IPS-18a (cell line): ENCODE data around the gene NXPE1.
A peak's percentile ranks its signal among the peaks of the same experiment; 100 is the strongest.
"Not testable (repeated sequence)": the region's sequence is repeated elsewhere in the genome, so short reads cannot be mapped to it uniquely, and the experiment has no call there.

Source experiments
- H3K27ac ChIP-seq: one replicate; pipeline ENCODE4 v1.5.1; 2013; ENCODE audit warnings: low read length
- H3K27me3 ChIP-seq: one replicate; pipeline ENCODE4 v1.6.1; 2013; ENCODE audit warnings: mild to moderate bottlenecking, low read length; ENCODE audit not compliant: control insufficient read depth, insufficient read depth
- H3K36me3 ChIP-seq: one replicate; pipeline ENCODE4 v1.6.1; 2013; ENCODE audit warnings: low read depth, low read length; ENCODE audit not compliant: control insufficient read depth
- H3K4me1 ChIP-seq: one replicate; pipeline ENCODE4 v1.6.1; 2013; ENCODE audit warnings: low read depth, low read length; ENCODE audit not compliant: control insufficient read depth
- H3K4me3 ChIP-seq: one replicate; pipeline ENCODE4 v1.5.1; 2013; ENCODE audit warnings: low read length
- H3K9ac ChIP-seq: one replicate; pipeline ENCODE4 v1.6.1; 2013; ENCODE audit warnings: mild to moderate bottlenecking, low read length, moderate library complexity
- H3K9me3 ChIP-seq: one replicate; pipeline ENCODE4 v1.6.1; 2013; ENCODE audit warnings: low read depth, low read length; ENCODE audit not compliant: control insufficient read depth

NXPE1 gene

DNA sequence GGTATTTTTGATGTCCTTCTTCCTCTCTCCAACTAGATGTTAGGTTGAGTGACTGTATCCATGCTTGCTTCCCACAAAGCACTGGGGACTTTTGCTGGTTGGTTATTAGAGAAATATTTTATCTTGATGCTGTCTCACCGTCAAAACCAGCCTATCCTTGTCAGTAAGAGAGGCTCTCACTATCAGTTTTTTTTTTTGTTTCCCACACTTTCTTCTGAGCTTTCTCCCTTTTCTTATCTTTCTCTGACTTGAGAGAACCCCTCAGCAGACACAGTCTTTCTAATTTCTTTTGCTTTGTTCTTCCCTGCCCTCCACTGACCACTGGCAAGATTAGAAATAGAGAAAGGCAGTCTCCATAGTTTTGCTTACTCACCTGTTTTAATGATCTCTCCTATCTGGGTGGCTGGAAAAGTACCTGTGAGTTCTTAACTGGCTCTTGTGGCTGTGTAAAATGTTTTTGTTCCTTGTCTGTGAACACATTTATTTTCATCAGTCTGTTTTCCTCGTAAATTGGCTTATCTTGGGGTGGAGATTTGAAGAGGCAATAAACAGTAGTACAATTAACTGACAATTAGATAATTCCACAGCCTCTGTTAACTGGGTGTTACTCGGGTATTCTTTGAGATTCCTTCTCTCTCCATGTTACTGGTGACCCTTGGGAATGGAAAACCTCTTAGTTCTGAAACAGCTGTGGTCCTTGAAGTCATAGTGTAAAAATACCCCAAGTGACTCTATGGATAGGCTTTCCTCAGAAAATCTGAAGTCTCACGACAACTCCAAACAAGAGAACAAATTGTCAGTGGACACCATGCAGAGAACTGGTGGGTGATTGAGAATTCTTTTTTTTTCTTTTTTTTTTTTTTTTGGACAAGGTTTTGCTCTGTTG is at the start of gene NXPE1:
Gene NXPE1 (minus strand): TSS at position 457 of the 886 bp plus-strand sequence. CDS start 8,680 bp downstream, outside the sequence.
- H3K36me3 ChIP-seq, result no peaks in the 10 kb centered on the region
- peak within 1 kb of the TSS; percentile 20 for H3K27ac ChIP-seq
- H3K27me3 ChIP-seq, result no peaks in the 10 kb centered on the region
- no peak within 1 kb of the TSS for H3K9ac ChIP-seq
- no peaks in the 10 kb centered on the region for H3K9me3 ChIP-seq
- H3K4me1 ChIP-seq, result peaks cover 4% of the 10 kb centered on the region
- H3K4me3 ChIP-seq, result no peak within 1 kb of the TSS

DNA sequence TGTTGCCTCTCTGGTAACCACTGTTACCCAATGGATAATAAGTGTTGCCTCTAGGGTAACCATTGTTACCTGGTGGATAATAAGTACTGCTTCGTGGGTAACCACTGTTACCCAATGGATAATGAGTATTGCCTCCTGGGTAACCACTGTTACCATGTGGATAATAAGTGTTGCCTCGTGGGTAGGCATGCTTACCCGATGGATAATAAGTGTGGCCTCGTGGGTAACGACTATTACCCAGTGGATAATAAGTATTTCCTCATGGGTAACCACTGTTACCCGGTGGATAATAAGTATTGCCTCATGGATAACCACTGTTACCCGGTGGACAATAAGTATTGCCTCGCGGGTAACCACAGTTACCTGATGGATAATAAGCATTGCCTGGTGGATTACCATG is 49.7 kb upstream of the NXPE1 start:
- H3K27me3 ChIP-seq, result no peaks in the 10 kb centered on the region
- no peaks in the 10 kb centered on the region for H3K4me1 ChIP-seq
- H3K9ac ChIP-seq, result no peak overlapping the region
- no peaks in the 10 kb centered on the region for H3K36me3 ChIP-seq
- peaks cover 30% of the 10 kb centered on the region for H3K9me3 ChIP-seq
- H3K4me3 ChIP-seq, result no peak overlapping the region
- H3K27ac ChIP-seq, result no peak overlapping the region

DNA sequence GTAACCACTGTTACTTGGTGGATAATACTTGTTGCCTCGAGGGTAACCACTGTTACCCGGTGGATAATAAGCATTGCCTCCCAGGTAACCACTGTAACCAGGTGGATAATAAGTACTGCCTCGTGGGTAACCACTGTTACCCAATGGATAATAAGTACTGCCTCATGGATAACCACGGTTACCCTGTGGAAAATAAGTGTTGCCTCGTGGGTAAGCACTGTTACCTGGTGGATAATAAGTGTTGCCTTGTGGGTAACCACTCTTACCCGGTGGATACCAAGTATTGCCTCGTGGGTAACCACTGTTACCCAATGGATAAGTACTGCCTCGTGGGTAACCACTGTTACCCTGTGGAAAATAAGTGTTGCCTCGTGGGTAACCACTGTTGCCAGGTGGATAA is 48.9 kb upstream of the NXPE1 start:
- not testable (repeated sequence) for H3K4me3 ChIP-seq

DNA sequence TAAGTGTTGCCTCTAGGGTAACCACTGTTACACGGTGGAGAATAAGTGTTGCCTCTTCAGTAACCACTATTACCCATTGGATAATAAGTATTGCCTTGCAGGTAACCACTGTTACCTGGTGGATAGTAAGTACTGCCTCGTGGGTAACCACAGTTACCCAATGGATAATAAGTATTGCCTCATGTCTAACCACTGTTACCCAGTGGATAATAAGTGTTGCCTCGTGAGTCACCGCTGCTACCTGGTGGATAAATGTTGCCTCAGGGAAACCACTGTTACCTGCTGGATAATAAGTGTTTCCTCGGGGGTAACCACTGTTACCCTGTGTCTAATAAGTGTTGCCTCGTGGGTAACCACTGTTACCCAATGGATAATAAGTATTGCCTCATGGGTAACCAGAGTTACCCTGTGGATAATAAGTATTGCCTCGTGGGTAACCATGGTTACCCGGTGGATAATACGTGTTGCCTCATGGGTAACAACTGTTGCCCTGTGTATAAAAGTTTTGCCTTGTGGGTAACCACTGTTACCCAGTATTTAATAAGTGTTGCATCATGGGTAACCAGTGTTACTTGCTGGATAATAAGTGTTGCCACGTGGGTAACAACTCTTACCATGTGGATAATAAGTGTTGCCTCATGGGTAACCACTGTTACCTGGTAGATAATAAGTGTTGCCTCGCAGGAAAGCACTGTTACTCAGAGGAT is 48.2 kb upstream of the NXPE1 start:
- Histone ChIP-seq H3K9me3 (peaks cover 32% of the 10 kb centered on the region), H3K27me3 (no peaks in the 10 kb centered on the region), H3K36me3 (no peaks in the 10 kb centered on the region), H3K27ac (no peak overlapping the region), H3K9ac (no peak overlapping the region), H3K4me3 (no peak overlapping the region), H3K4me1 (no peaks in the 10 kb centered on the region)

More for the DNA sequence above, 48.9 kb upstream of the NXPE1 start:
- H3K27me3 ChIP-seq, H3K27ac ChIP-seq, H3K36me3 ChIP-seq, H3K9ac ChIP-seq, H3K4me1 ChIP-seq: not testable (repeated sequence)
- peaks cover 30% of the 10 kb centered on the region for H3K9me3 ChIP-seq

DNA sequence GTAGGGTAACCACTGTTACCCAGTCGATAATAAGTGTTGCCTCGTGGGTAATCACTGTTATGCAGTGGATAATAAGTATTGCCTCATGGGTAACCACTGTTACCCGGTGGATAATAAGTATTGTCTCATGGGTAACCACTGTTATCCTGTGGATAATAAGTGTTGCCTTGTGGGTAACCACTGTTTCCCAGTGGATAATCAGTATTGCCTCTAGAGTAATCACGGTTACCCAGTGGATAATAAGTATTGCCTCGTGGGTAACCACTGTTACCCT is 47.1 kb upstream of the NXPE1 start:
- H3K27me3 ChIP-seq, H3K36me3 ChIP-seq, H3K27ac ChIP-seq, H3K4me3 ChIP-seq, H3K9ac ChIP-seq, H3K4me1 ChIP-seq: not testable (repeated sequence)
- H3K9me3 ChIP-seq, result peaks cover 32% of the 10 kb centered on the region

DNA sequence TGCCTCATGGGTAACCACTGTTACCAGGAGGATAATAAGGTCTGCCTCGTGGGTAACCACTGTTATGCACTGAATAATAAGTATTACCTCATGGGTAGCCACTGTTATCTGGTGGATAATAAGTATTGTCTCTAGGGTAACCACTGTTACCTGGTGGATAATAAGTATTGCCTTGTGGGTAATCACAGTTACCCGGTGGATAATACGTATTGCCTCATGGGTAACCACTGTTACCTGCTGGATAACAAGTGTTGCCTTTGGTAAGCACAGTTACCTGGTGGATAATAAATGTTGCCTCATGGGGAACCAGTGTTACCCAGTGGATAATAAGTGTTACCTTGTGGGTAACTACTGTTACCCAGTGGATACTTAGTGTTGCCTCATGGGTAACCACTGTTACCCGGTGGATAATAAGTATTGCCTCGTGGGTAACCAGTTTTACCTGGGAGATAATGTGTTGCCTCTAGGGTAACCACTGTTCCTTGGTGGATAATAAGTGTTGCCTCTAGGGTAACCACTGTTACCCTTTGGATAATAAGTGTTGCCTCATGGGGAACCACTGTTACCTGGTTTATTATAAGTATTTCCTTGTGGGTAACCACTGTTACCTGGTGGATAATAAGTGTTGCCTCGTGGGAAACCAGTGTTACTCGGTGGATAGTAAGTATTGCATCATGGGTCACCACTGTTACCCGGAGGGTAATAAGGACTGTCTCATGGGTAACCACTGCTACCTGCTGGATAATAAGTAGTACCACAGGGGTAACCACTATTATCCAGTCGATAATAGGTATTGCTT is 46.5 kb upstream of the NXPE1 start:
- peaks cover 32% of the 10 kb centered on the region for H3K9me3 ChIP-seq
- no peaks in the 10 kb centered on the region for H3K4me1 ChIP-seq
- no peak overlapping the region for H3K9ac ChIP-seq
- no peak overlapping the region for H3K27ac ChIP-seq
- no peaks in the 10 kb centered on the region for H3K27me3 ChIP-seq
- H3K36me3 ChIP-seq, result no peaks in the 10 kb centered on the region
- H3K4me3 ChIP-seq, result no peak overlapping the region

DNA sequence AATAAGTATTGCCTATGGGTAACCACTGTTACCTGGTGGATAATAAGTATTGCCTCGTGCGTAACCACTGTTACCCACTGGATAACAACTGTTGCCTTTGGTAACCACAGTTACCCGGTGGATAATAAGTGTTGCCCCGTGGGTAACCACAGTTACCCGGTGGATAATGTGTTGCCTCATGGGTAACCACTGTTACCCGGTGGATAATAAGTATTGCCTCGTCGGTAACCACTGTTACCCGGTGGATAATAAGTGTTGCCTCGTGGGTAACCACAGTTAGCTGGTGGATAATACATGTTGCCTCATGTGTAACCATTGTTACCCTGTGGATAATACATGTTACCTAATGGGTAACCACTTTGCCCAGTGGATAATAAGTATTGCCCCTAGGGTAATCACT is 45.7 kb upstream of the NXPE1 start:
- Histone ChIP-seq H3K27ac (no peak overlapping the region), H3K4me3 (no peak overlapping the region), H3K27me3 (no peaks in the 10 kb centered on the region), H3K9ac (no peak overlapping the region), H3K4me1 (no peaks in the 10 kb centered on the region), H3K9me3 (peaks cover 32% of the 10 kb centered on the region), H3K36me3 (no peaks in the 10 kb centered on the region)

DNA sequence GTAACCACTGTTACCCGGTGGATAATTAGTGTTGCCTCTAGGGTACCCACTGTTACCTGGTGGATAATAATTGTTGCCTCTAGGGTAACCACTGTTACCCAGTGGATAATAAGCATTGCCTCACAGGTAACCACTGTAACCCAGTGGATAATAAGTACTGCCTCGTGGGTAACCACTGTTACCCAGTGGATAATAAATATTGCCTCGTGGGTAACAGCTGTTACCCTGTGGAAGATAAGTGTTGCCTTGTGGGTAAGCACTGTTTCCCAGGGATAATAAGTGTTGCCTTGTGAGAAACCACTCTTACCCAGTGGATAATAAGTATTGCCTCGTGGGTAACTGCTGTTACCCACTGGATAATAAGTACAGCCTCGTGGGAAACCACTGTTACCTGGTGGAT is 45.2 kb upstream of the NXPE1 start:
- H3K27me3 ChIP-seq, result no peaks in the 10 kb centered on the region
- no peak overlapping the region for H3K27ac ChIP-seq
- H3K9me3 ChIP-seq, result peaks cover 27% of the 10 kb centered on the region
- no peak overlapping the region for H3K9ac ChIP-seq
- H3K4me3 ChIP-seq, result no peak overlapping the region
- no peaks in the 10 kb centered on the region for H3K4me1 ChIP-seq
- H3K36me3 ChIP-seq, result no peaks in the 10 kb centered on the region

DNA sequence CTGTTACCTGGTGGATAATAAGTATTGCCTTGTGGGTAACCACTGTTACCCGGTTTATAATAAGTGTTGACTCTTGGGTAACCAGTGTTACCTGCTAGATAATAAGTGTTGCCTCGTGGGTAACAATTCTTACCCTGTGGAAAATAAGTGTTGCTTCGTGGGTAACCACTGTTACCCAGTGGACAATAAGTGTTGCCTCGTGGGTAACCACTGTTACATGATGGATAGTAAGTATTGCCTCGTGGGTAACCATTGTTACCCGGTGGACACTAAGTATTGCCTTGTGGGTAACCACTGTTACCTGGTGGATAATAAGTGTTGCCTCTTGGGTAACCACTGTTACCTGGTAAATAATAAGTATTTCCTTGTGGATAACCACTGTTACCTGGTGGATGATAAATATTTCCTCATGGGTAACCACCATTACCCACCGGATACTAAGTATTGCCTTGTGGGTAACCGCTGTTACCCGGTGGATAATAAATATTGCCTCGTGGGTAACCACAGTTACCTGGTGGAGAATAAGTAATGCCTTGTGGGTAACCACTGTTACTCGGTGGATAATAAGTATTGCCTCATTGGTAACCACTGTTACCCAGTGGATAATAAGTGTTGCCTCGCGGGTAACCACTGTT is 44.6 kb upstream of the NXPE1 start:
- H3K27ac ChIP-seq, result no peak overlapping the region
- H3K27me3 ChIP-seq, result no peaks in the 10 kb centered on the region
- H3K9ac ChIP-seq, result no peak overlapping the region
- H3K36me3 ChIP-seq, result no peaks in the 10 kb centered on the region
- H3K4me1 ChIP-seq, result no peaks in the 10 kb centered on the region
- H3K9me3 ChIP-seq, result peaks cover 23% of the 10 kb centered on the region
- no peak overlapping the region for H3K4me3 ChIP-seq

DNA sequence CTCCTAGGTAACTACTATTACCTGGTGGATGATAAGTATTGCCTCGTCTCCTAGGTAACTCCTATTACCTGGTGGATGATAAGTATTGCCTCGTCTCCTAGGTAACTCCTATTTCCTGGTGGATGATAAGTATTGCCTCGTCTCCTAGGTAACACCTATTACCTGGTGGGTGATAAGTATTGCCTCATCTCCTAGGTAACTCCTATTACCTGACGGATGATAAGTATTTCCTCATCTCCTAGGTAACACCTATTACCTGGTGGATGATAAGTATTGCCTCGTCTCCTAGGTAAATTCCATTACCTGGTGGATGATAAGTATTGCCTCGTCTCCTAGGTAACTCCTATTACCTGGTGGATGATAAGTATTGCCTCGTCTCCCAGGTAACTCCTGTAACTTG is 43.5 kb upstream of the NXPE1 start:
- peaks cover 12% of the 10 kb centered on the region for H3K9me3 ChIP-seq
- not testable (repeated sequence) for H3K27ac ChIP-seq, H3K9ac ChIP-seq, H3K36me3 ChIP-seq, H3K27me3 ChIP-seq, H3K4me1 ChIP-seq, H3K4me3 ChIP-seq

DNA sequence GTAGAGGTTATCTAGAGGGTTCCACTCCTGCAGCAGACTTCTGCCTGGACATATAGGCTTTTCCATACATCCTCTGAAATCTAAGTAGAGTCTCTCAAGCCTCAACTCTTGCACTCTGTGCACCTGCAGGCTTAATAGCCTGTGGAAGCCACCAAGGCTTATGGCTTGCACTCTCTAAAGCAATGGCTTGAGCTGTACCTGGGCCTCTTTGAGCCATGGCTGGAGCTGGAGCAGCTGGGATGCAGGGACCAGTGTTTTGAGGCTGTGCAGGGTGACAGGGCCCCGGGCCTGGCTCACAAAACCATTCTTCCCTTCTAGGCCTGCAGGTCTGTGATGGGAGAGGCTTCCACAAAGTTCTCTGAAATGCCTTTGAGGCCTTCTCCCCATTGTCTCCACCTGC is 38.8 kb upstream of the NXPE1 start:
- Histone ChIP-seq H3K36me3 (no peaks in the 10 kb centered on the region), H3K4me1 (no peaks in the 10 kb centered on the region), H3K9me3 (peaks cover 4% of the 10 kb centered on the region), H3K27ac (no peak overlapping the region), H3K27me3 (no peaks in the 10 kb centered on the region), H3K9ac (no peak overlapping the region), H3K4me3 (no peak overlapping the region)
